Astrocyte (in vitro differentiated cells and primary cell): ENCODE measurements around the gene TNFAIP2.

Experiments used
- EZH2 ChIP-seq: IDR thresholded peaks from 2 replicates; pipeline ENCODE4 v1.6.1; 2012; ENCODE audit warnings: mild to moderate bottlenecking, low read length, inconsistent platforms; ENCODE audit not compliant: insufficient read depth
- TF ChIP-seq, protein P1 (sequence below): IDR thresholded peaks from 2 replicates; pipeline ENCODE4 v1.5.1; 2011; ENCODE audit warnings: low read depth, mild to moderate bottlenecking, inconsistent platforms, low read length, moderate library complexity; ENCODE audit not compliant: insufficient read depth

- TF ChIP-seq, protein P1, sequence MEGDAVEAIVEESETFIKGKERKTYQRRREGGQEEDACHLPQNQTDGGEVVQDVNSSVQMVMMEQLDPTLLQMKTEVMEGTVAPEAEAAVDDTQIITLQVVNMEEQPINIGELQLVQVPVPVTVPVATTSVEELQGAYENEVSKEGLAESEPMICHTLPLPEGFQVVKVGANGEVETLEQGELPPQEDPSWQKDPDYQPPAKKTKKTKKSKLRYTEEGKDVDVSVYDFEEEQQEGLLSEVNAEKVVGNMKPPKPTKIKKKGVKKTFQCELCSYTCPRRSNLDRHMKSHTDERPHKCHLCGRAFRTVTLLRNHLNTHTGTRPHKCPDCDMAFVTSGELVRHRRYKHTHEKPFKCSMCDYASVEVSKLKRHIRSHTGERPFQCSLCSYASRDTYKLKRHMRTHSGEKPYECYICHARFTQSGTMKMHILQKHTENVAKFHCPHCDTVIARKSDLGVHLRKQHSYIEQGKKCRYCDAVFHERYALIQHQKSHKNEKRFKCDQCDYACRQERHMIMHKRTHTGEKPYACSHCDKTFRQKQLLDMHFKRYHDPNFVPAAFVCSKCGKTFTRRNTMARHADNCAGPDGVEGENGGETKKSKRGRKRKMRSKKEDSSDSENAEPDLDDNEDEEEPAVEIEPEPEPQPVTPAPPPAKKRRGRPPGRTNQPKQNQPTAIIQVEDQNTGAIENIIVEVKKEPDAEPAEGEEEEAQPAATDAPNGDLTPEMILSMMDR, result no peak
- TF ChIP-seq EZH2, result no peak
These were observed 31.7 kb downstream of the TNFAIP2 start for GRCh38 chr14:103155010-103155409.
